GM13977 (cell line): ENCODE results near the gene KIAA1217.
"Not testable (repeated sequence)": the region's sequence is repeated elsewhere in the genome, so short reads cannot be mapped to it uniquely, and the experiment has no call there.

Experiments
- DNase-seq: peaks from one replicate; pipeline ENCODE4 v3.0.0; 2012; ENCODE audit warnings: low spot score
- CTCF ChIP-seq: IDR thresholded peaks from 2 replicates; pipeline ENCODE4 v1.5.1; 2012; ENCODE audit warnings: mild to moderate bottlenecking, control low read depth; ENCODE audit not compliant: insufficient read depth; ENCODE audit errors: extremely low read depth, missing control alignments
- in situ Hi-C: fragments of 300-500 bp; cut with MboI; formaldehyde crosslinking; loops from one replicate; pipeline ENCODE4 v1.12.0; 2022; ENCODE audit warnings: low sequenced_read_pairs, low pct_unique_long_range_greater_than_20kb, mixed read lengths, inconsistent platforms; ENCODE audit not compliant: unreplicated experiment

Gene KIAA1217

DNA sequence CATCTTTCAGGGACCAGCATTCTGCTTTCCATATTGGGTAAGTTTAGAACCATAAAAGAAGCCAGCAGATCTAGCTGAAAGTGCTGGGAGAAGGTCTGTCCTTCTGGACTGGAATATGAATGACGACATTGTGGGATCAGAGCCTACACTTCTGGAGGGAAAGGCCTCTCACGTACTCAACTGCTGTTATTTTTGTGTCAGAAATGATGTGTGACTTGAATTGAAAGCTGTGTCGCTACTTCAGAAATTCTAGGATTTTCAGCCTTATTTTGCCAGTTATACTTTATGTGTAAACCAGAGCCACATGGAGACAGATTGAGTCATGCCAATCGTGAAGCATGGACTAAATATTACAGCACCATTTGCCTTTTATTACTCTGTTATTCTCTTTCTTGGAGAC is 231.0 kb downstream of the KIAA1217 start:
- no peak for DNase-seq
- no peak for TF ChIP-seq CTCF
- in situ Hi-C loops, result no loop called here

DNA sequence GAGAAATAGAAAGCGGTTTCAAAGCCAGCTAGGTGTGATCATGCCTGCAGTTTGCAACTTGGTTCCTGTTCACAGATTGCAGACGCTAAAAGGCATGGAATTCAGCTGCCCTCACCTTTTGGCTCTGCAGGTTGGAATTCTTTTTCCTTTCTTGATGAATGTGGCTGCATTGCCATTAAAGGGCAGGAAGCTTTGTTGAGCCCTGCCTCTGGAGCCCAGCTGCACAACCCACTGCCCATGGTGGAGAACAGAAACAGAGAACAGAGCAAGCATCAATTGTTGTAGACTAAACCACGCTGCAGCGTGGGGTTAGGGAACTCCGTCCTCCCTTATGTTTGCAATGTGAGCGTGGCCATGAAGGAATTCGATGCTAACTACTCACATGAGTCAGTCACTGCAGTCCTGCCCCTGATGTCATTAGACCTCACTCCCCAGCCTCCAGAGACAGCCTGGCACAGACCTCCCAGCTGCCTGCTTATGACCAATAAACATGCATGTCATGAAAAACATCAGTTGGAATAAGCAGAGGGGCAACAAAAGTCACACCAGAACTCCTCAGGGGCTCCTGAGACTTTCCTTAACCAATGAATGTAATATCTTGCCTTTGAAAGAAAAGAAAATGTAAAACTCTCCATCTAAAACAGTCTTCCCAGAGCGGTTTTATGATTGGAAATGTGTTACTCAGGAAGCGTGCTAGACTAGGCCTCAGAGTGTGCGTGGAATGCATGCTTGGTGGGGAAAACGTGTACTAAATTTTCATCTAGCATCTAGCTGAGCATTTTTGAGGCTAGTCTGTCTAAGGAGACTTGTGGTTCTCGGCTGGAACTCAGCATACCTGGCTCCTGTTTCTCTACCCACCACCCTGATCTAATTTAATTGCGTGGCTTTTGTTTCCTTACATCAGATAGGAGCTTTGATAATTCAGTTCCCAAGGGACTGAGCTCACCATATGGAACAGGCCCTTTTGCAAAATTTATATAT is 232.2 kb downstream of the KIAA1217 start:
- no peak for DNase-seq
- TF ChIP-seq CTCF, result no peak
- in situ Hi-C loops, result no loop called here

DNA sequence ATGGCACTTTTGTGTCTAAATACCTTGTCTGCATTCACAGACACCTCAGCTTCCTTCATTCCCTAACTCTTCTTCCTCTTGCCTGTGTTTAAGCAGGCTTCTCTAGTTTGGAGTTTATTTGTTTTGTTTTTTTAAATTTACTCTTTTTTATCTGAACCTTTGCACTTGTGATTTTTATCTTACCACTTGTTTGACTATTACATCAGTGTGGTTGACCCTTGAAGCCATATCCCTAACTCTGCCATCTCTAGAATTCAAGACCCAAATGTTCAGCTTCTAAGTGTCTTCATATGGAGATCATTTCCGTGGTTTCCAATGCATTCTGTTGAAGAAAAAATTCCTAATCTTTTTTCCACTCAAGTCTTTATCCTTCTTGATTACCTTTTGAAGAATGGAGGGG is 233.3 kb downstream of the KIAA1217 start:
- DNase-seq, result no peak
- TF ChIP-seq CTCF, result no peak
- in situ Hi-C loops, result no loop called here

DNA sequence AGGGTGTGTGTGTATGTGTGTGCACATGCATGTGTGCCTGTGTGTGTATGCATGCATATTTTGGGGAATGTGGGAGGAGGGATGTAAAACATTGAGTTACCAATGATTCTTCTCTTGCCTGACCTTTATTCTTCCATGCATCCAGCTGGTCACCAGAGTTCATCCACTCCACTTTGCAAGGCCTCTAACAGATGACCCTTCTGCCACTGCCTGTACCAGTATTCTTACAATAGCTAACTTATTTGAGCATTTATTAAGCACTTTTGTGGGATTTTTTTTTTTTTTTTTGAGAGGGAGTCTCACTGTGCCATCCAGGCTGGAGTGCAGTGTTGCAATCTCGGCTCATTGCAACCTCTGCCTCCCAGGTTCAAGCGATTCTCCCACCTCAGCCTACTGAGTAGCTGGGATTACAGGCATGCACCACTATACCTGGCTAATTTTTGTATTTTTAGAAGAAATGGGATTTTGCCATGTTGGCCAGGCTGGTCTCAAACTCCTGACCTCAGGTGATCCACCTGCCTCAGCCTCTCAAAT is 233.8 kb downstream of the KIAA1217 start:
- in situ Hi-C loops, DNase-seq: not testable (repeated sequence)

DNA sequence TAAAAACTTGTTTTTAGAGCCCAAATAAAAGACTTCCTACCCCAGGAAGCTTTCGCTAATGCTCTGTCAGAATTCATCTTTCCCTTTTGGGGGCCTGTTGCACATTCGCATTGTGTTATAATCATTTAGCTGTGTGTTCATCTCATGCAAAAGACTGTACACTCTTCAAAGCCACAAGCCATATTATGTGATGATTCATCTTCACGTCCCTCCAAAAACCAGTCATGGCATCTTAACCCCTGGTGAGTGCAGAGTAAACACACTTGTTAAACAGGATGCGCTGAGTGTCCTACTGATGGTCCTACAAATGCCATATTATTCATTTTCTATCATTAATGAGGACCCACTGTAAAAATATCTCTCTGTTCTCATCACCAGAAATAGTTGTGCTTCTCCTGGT is 235.4 kb downstream of the KIAA1217 start:
- no peak for TF ChIP-seq CTCF
- in situ Hi-C loops, result no loop called here
- no peak for DNase-seq

- DNase-seq, in situ Hi-C loops: not testable (repeated sequence)
Observed at GRCh38 chr10:24445958-24446357, 237.0 kb downstream of the KIAA1217 start.

DNA sequence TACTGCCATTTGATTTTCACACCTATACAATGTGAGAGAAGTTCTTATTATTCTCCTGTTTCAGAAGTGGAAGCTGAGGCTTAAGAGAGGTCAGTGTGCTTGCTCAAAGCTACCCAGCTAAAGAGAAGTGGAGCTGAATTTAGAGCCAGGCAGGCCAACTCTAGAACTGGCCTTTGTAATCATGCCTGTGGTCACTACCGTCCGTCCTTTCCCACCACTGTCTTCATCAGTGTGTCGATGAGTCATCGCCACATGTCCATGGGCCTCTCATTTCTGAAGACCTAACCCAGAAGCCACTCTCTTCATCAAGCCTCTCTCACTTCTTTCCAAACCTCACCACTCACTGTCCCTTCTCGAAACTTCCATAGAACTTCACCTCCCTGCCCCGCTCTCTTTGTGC is 237.8 kb downstream of the KIAA1217 start:
- TF ChIP-seq CTCF, result no peak
- in situ Hi-C loops, result no loop called here
- DNase-seq, result no peak
